GM21515 (cell line): ENCODE data around the gene SDK2.
"Not testable (repeated sequence)": the region's sequence is repeated elsewhere in the genome, so short reads cannot be mapped to it uniquely, and the experiment has no call there.

Source experiments
- ATAC-seq: cut with Tn5 transposase; IDR thresholded peaks from one replicate; pipeline ENCODE4 v1.9.1; 2021; ENCODE audit not compliant: unreplicated experiment

The SDK2 gene

DNA sequence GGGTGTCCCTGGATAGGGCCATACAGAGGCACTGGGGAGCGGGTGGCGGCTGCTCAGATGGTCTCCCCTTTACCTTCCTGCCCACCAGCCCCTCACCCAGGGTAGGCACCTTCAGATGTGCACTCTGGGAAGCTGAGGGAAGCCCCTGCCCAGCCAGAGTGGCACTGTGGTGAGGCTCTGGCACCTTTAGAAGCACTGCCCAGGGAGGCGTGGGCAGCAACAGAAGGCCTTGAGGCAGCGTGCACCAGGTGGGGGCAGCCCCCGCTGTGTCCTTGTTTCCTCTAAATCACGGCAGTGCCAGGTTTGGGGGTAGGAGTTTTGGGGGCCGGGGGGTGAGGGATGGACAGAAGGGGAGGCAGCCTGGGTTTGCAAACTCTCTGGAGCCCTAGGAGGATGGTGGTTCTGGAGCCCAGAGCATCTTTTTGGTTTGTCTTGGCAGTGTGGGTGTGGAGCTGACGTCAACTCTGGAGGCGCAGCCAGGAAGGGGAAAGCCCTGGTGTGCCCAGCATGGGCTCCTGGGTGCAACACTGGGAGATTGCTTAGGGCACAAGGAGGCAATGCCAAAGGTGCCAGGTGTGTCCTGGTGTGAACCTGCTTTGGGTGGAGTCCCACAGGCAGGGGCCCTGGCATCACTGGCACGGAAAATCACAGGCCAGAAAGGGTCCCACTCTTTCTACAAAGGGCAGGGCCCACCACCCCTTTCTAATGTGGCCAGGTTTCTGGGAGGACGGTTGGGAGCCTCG lies 309.3 kb downstream of the SDK2 start:
- no peak for ATAC-seq

DNA sequence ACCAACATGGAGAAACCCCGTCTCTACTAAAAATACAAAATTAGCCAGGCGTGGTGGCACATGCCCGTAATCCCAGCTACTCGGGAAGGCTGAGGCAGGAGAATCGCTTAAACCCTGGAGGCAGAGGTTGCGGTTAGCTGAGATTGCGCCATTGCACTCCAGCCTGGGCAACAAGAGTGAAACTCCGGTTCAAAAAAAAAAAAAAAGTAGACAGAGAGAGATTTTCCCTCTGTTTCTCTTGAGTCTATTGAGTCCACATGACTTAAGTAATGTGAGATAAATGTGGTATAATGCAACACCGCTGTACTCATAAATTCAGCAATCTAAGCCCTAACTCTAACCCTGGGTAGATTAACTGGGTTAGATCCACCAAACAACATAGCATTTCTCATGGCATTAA lies 310.8 kb downstream of the SDK2 start:
- ATAC-seq: not testable (repeated sequence)

- ATAC-seq: no peak
These were observed 313.2 kb downstream of the SDK2 start for GRCh38 chr17:73331060-73331459.

- ATAC-seq: no peak
These were observed 316.6 kb downstream of the SDK2 start for GRCh38 chr17:73327676-73328075.

DNA sequence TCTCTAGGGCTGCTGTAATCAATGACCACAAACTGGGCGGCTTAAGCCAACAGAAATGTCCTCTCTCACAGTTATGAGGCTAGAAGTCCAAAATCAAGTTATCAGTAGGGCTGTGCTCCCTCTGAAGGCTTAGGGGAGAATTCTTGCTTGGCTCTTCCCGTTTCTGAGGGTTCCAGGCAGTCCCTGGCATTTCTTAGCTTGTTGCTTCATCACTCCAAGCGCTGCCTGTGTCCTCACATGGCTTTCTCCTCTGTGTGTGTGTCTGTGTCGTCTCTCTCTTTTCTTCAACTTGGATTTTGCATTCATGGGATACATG lies 318.8 kb downstream of the SDK2 start:
- no peak for ATAC-seq

- no peak for ATAC-seq
These were observed 319.3 kb downstream of the SDK2 start for GRCh38 chr17:73324711-73325526.

DNA sequence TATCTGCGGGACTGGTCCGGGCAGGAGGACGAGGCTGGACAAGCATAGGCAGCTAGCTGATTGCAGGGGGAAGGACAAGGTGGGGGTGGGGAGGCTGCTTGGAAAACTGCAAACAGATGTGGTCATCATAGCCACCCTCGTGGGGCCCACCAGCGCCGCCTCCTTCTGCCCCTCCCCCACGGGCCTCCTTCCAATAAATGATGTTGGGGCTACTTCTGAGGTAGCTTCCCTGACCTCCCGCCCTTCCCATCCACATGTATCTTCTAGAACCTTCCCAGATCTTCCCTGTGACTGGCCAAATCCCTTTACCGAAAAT lies 320.1 kb downstream of the SDK2 start:
- no peak for ATAC-seq

GRCh38 chr17:73323409-73324159 lies 320.7 kb downstream of the SDK2 start:
- no peak for ATAC-seq

GRCh38 chr17:73320601-73321264 lies 323.5 kb downstream of the SDK2 start:
- ATAC-seq: no peak

- no peak for ATAC-seq
These were observed 324.5 kb downstream of the SDK2 start for GRCh38 chr17:73319766-73320165.

- no peak for ATAC-seq
These were observed 325.4 kb downstream of the SDK2 start for GRCh38 chr17:73318836-73319235.

GRCh38 chr17:73318427-73318813 lies 325.8 kb downstream of the SDK2 start:
- no peak for ATAC-seq

DNA sequence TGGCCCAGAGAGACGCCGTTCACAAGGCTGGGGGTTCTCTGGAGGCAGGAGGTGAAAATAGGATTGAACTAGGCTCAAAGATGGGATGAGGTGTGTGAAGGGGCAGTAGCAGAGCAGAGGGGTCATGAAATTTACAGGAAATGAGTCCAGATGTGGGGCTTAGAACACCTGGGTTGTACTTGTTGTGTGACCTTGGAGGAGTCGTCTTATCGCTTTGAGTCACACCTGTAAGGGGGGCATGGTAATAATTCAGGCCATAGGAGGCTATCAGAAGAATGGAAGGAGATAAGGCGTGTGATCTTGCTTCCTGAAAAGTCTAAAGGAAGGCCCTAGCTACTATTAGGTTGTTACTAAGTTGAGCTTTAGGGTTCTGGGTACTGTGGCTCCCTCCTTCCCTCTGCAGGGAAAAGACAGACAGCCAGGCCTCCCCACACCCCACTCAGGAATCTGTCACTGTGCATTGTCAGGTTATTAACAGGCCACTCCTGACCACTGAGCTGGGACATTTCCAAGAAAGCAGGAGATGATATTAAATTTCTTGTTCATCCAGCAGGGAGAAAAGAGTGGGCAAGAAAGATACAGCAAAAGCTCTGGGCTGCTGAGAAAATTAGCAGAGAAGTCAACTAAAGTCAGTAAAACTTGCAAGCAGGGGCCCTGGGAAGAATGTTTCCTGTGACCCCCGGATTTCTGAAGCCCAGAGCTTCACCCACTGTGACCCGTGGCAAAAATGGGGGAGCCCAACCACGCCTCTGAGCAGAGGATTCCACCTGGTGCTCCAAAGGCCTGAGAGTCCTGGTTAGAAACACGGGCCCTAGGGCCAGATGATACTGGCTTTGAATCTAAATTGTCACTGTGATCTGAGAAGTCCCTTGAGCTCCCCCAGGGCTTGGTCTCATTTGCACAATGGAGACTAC lies 326.5 kb downstream of the SDK2 start:
- no peak for ATAC-seq

DNA sequence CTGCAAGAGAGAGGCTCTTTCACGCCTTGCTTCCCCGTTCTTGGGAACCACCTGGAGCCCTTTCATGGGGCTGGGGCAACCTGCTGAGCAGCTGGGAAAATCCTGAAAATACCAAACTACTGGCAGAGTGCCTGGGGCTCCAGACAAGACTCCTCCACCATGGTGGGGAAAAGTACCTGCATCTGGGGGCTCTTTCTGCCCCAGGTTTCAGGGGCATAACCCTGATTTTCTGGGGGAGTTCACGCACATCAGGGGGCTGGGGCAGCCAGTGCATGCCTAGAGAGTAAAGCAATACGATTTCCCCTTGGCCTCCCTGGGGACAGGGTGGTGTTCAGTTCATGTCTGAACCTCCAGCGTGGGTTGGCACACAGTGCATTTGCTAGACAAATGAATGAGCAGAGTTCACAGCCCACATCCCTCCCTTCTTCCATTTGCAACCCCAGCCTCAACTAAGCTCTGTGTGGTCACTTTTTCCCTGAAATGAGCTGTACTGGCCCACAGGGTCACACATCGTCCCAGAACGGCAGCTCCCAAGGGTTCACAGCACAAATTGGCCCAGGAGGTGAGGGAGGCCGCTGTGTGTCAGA lies 327.2 kb downstream of the SDK2 start:
- ATAC-seq: no peak

- no peak for ATAC-seq
These were observed 328.8 kb downstream of the SDK2 start for GRCh38 chr17:73315471-73315870.

DNA sequence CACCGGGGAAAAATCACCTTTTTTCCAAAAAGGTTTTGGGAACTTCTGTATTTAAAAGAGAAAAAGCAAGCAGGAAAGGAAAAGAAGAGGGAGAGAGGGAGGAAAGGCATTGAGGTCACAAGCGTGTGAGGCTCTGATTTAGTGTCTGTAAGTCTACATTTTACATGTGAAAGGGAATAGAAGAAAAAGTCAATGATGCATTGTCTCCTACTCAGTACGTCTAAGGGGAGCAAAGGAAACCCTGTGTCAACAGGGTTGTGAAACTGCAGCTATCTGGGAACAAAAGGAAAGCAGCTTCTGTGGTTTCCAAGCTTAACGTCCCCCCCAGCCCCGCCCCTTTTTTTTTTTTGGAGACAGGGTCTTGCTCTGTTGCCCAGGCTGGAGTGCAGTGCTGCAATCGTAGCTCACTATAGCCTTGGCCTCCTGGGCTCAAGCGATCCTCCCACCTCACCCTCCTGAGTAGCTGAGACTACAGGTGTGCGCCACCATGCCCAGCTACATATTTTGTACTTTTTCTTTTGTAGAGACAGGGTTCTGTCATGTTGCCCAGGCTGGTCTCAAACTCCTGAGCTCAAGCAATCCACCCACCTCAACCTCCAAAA lies 330.6 kb downstream of the SDK2 start:
- ATAC-seq: no peak

- not testable (repeated sequence) for ATAC-seq
These were observed 331.4 kb downstream of the SDK2 start for GRCh38 chr17:73312887-73313286.

DNA sequence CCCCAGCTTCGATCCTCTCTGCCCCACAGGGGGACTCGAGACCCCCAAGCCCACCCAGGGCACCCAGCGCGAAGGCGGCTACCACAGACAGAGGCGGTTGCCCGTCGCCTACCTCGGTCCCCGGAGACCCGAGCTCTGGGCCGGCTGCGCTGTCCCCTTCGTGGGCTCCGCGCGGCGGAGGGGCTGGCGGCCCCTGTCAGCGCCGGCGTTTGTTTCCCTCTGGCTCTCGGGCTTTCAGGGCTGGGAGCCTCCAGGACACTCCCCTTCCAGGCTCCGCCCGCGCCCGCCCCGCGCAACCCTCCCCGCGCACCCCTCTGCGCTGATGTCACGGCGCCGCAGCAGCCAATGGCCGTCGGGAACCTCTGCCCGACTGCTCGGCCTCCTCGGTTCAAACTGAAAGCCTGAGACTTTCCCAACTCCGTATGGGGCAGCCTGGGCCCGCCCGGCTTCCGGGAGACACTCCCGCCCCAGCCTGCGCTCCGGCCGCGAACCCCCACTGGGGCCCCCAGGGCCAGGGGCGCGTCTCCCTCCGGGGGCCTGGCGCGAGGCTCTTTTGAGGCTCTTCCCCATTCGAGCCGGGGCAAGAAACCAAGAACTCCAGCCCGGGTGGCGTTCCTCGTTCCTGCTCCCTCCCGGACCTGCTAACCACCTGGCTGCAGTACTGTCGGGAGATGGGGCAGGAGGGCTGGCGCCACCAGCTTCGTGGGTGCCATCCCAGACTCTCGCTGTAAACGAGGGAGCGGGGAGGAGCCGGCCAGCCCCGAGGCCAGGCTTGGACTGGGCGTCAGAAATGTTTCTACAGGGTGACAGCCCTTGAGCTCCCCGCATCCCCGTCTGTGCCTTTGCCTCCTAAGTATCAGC lies 332.2 kb downstream of the SDK2 start, which contains the start of gene CDC42EP4:
CDC42EP4 (minus strand) TSS at position 221 of the 861 bp plus-strand sequence. CDS start 25,501 bp downstream, outside the sequence.
- peak; percentile 92 for ATAC-seq

DNA sequence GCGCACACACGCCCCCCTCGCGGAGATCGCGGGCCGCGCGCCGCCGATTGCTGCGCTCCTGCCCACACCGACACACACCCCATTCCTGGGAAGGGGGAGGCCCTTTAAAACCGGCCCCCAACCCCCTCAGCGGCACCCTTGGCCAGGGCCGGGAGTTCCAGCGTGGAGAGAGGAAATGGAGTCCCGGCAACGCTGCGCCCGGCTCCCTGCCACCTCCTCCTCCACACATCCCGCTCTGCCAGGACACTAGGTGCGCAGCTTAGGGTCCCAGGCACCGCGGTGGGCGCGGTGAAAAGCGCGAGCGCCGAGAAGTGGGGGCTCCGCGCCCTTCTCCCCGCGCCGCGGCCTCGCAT lies 332.8 kb downstream of the SDK2 start:
- peak; percentile 9 for ATAC-seq
